Activated CD8-positive, alpha-beta T cell treated with anti-CD3 and anti-CD28 coated beads, Interleukin-2, amount 10 ng/mL, durations not matched to agents 7 days and 5 days (primary cell): Measurements from ENCODE around the gene KLC3. TPM values are rescaled to one million over a fixed set of nuclear protein-coding genes. Genes with fewer than 3 reads are reported as not detected.

Experiments used
- ATAC-seq: fragments of 150-1000 bp; cut with Tn5 transposase; one replicate; pipeline ENCODE4 v1.10.0; 2021; ENCODE audit warnings: moderate library complexity
- CTCF ChIA-PET: fragments of 350-600 bp; sonication (Branson Sonifier 250); formaldehyde crosslinking; loops from one replicate; lab custom pipeline; 2021; ENCODE audit warnings: antibody characterized with exemption; lab: Charles Lee
- POLR2A ChIA-PET: fragments of 350-600 bp; sonication (Branson Sonifier 250); formaldehyde crosslinking; loops from one replicate; lab custom pipeline; 2021; ENCODE audit warnings: antibody characterized with exemption; lab: Charles Lee
- DNase-seq: peaks from one replicate; pipeline ENCODE4 v3.0.0-alpha.2; 2020
- H3K27ac Mint-ChIP-seq: one replicate; pipeline ENCODE4 v1.8.0; 2021; ENCODE audit warnings: mild to moderate bottlenecking, mixed read lengths
- H3K27me3 Mint-ChIP-seq: one replicate; pipeline ENCODE4 v1.8.0; 2021; ENCODE audit warnings: low read depth, mixed read lengths
- H3K36me3 Mint-ChIP-seq: one replicate; pipeline ENCODE4 v1.8.0; 2021; ENCODE audit warnings: low read depth, mixed read lengths
- H3K4me1 Mint-ChIP-seq: one replicate; pipeline ENCODE4 v1.8.0; 2021; ENCODE audit warnings: low read depth, mixed read lengths
- H3K4me3 Mint-ChIP-seq: one replicate; pipeline ENCODE4 v1.8.0; 2021; ENCODE audit warnings: mild to moderate bottlenecking, mixed read lengths
- H3K9me3 Mint-ChIP-seq: one replicate; pipeline ENCODE4 v1.8.0; 2022; ENCODE audit warnings: mixed read lengths; ENCODE audit not compliant: insufficient read depth
- total RNA-seq, 2 experiments: library from RNA; stranded (reverse); gene quantifications; one replicate each; pipeline ENCODE4 v1.2.3, GENCODE V29; 2021

KLC3 gene
- total RNA-seq, 2 experiments from 2014 or later = not detected

- Mint-ChIP-seq H3K4me3 (no peak overlapping the region), H3K4me1 (no peaks in the 10 kb centered on the region), H3K9me3 (no peaks in the 10 kb centered on the region), H3K27me3 (no peaks in the 10 kb centered on the region), H3K36me3 (peaks cover 20% of the 10 kb centered on the region), H3K27ac (no peak overlapping the region)
- ChIA-PET CTCF (no interaction called here), POLR2A (interaction anchor here (0.8 kb wide), 1 partner anchor 15 kb away, joined by 3 read pairs; no protein-coding TSS in a partner anchor)
- no peak for DNase-seq
- ATAC-seq = no peak
Observed at GRCh38 chr19:45352062-45352461, 11.5 kb downstream of the KLC3 start.

- Mint-ChIP-seq H3K4me3 (no peak overlapping the region), H3K36me3 (peaks cover 20% of the 10 kb centered on the region), H3K27ac (no peak overlapping the region), H3K27me3 (no peaks in the 10 kb centered on the region), H3K4me1 (no peaks in the 10 kb centered on the region), H3K9me3 (no peaks in the 10 kb centered on the region)
- DNase-seq (no peak), ATAC-seq (no peak)
- ChIA-PET POLR2A (no interaction called here), CTCF (no interaction called here)
Observed at GRCh38 chr19:45352471-45352870, 11.9 kb downstream of the KLC3 start.

GRCh38 chr19:45352914-45353796 is 12.6 kb downstream of the KLC3 start:
- Mint-ChIP-seq H3K27ac (no peak overlapping the region), H3K36me3 (peaks cover 20% of the 10 kb centered on the region), H3K4me1 (no peaks in the 10 kb centered on the region), H3K9me3 (no peaks in the 10 kb centered on the region), H3K27me3 (no peaks in the 10 kb centered on the region), H3K4me3 (no peak overlapping the region)
- POLR2A ChIA-PET = no interaction called here
- no peak for ATAC-seq
- CTCF ChIA-PET = no interaction called here
- DNase-seq = no peak

- peaks cover 22% of the 10 kb centered on the region for H3K36me3 Mint-ChIP-seq
- DNase-seq = no peak
- no peaks in the 10 kb centered on the region for H3K27me3 Mint-ChIP-seq
- H3K4me1 Mint-ChIP-seq = no peaks in the 10 kb centered on the region
- ChIA-PET POLR2A (no interaction called here), CTCF (no interaction called here)
- no peak for ATAC-seq
- H3K27ac Mint-ChIP-seq = peak overlapping the region; percentile 34
- H3K4me3 Mint-ChIP-seq = no peak overlapping the region
- H3K9me3 Mint-ChIP-seq = no peaks in the 10 kb centered on the region
Observed at GRCh38 chr19:45354241-45354842, 13.8 kb downstream of the KLC3 start.

GRCh38 chr19:45355402-45355801 is 14.9 kb downstream of the KLC3 start:
- no peak for DNase-seq
- no peaks in the 10 kb centered on the region for H3K9me3 Mint-ChIP-seq
- no peak overlapping the region for H3K27ac Mint-ChIP-seq
- CTCF ChIA-PET = no interaction called here
- no peaks in the 10 kb centered on the region for H3K27me3 Mint-ChIP-seq
- peaks cover 24% of the 10 kb centered on the region for H3K36me3 Mint-ChIP-seq
- no peaks in the 10 kb centered on the region for H3K4me1 Mint-ChIP-seq
- ATAC-seq = no peak
- POLR2A ChIA-PET = no interaction called here
- no peak overlapping the region for H3K4me3 Mint-ChIP-seq

GRCh38 chr19:45355910-45356309 is 15.4 kb downstream of the KLC3 start:
- POLR2A ChIA-PET = no interaction called here
- Mint-ChIP-seq H3K4me1 (no peaks in the 10 kb centered on the region), H3K4me3 (no peak overlapping the region), H3K9me3 (no peaks in the 10 kb centered on the region), H3K36me3 (peaks cover 22% of the 10 kb centered on the region), H3K27me3 (no peaks in the 10 kb centered on the region), H3K27ac (no peak overlapping the region)
- CTCF ChIA-PET = no interaction called here
- DNase-seq = no peak
- ATAC-seq = no peak

GRCh38 chr19:45356760-45357444 is 16.4 kb downstream of the KLC3 start:
- POLR2A ChIA-PET = no interaction called here
- Mint-ChIP-seq H3K9me3 (no peaks in the 10 kb centered on the region), H3K4me3 (no peak overlapping the region), H3K27me3 (no peaks in the 10 kb centered on the region), H3K36me3 (peaks cover 23% of the 10 kb centered on the region), H3K27ac (no peak overlapping the region), H3K4me1 (no peaks in the 10 kb centered on the region)
- ATAC-seq (no peak), DNase-seq (no peak)
- CTCF ChIA-PET = no interaction called here

- no peak overlapping the region for H3K4me3 Mint-ChIP-seq
- CTCF ChIA-PET = interaction anchor here (0.8 kb wide), 1 partner anchor 12 kb away, joined by 3 read pairs; no protein-coding TSS in a partner anchor
- POLR2A ChIA-PET = no interaction called here
Observed at GRCh38 chr19:45357445-45357783, 16.9 kb downstream of the KLC3 start.

GRCh38 chr19:45358213-45358792 is 17.8 kb downstream of the KLC3 start:
- POLR2A ChIA-PET = no interaction called here
- no peak overlapping the region for H3K4me3 Mint-ChIP-seq
- H3K9me3 Mint-ChIP-seq = no peaks in the 10 kb centered on the region

More at GRCh38 chr19:45357445-45357783, 16.9 kb downstream of the KLC3 start:
- Mint-ChIP-seq H3K27ac (no peak overlapping the region), H3K4me1 (no peaks in the 10 kb centered on the region), H3K36me3 (peaks cover 23% of the 10 kb centered on the region), H3K27me3 (no peaks in the 10 kb centered on the region), H3K9me3 (no peaks in the 10 kb centered on the region)
- DNase-seq (no peak), ATAC-seq (no peak)

GRCh38 chr19:45361608-45362007 is 21.1 kb downstream of the KLC3 start:
- H3K27me3 Mint-ChIP-seq = no peaks in the 10 kb centered on the region
- no peak overlapping the region for H3K4me3 Mint-ChIP-seq
- DNase-seq (no peak), ATAC-seq (no peak)
- peaks cover 10% of the 10 kb centered on the region for H3K36me3 Mint-ChIP-seq
- H3K4me1 Mint-ChIP-seq = no peaks in the 10 kb centered on the region
- no peak overlapping the region for H3K27ac Mint-ChIP-seq
- POLR2A ChIA-PET = no interaction called here
- CTCF ChIA-PET = no interaction called here
- H3K9me3 Mint-ChIP-seq = no peaks in the 10 kb centered on the region

More at GRCh38 chr19:45358213-45358792, 17.8 kb downstream of the KLC3 start:
- DNase-seq = no peak
- no peak overlapping the region for H3K27ac Mint-ChIP-seq
- no peaks in the 10 kb centered on the region for H3K4me1 Mint-ChIP-seq
- peaks cover 23% of the 10 kb centered on the region for H3K36me3 Mint-ChIP-seq
- CTCF ChIA-PET = interaction anchor here (0.8 kb wide), 1 partner anchor 11 kb away, joined by 3 read pairs; no protein-coding TSS in a partner anchor
- no peak for ATAC-seq
- no peaks in the 10 kb centered on the region for H3K27me3 Mint-ChIP-seq

GRCh38 chr19:45362291-45362690 is 21.7 kb downstream of the KLC3 start:
- no peak for DNase-seq
- H3K4me1 Mint-ChIP-seq = no peaks in the 10 kb centered on the region
- CTCF ChIA-PET = no interaction called here
- H3K4me3 Mint-ChIP-seq = no peak overlapping the region
- H3K36me3 Mint-ChIP-seq = peaks cover 8% of the 10 kb centered on the region
- H3K27ac Mint-ChIP-seq = no peak overlapping the region
- ATAC-seq = no peak
- POLR2A ChIA-PET = no interaction called here
- H3K27me3 Mint-ChIP-seq = no peaks in the 10 kb centered on the region
- no peaks in the 10 kb centered on the region for H3K9me3 Mint-ChIP-seq
